ENCODE measurements around the gene IWS1. TPM values are rescaled to one million over a fixed set of nuclear protein-coding genes. Genes with fewer than 3 reads are reported as not detected.

The IWS1 gene
- total RNA-seq, result 32.2 and 41.7 TPM in 2 replicates

GRCh38 chr2:127526132-127527000 is at the start of gene IWS1:
IWS1 (minus strand) TSS chr2:127526489; CDS start chr2:127526208, 281 bp downstream.

GRCh38 chr2:127535422-127535901 is 9.2 kb upstream of the IWS1 start, which contains the start of gene MYO7B:
MYO7B (plus strand) TSS chr2:127535683; CDS start chr2:127559723, 24,040 bp downstream.

Other genes starting within 250 kb of the IWS1 start
- 33.3 and 36.9 TPM in 2 replicates for gene ERCC3, start 232.3 kb downstream of the IWS1 start, total RNA-seq
- gene MAP3K2, start 138.5 kb downstream of the IWS1 start, total RNA-seq, result 44.6 and 49.4 TPM in 2 replicates
- 1.2 TPM in 1 of 2 replicates, not detected in the other for gene PROC, start 108.1 kb downstream of the IWS1 start, total RNA-seq
- gene MYO7B, start 9.2 kb upstream of the IWS1 start, total RNA-seq, result not detected in 2 replicates
- not detected in 2 replicates for gene GPR17, start 119.7 kb upstream of the IWS1 start, total RNA-seq
- gene LIMS2, start 149.0 kb upstream of the IWS1 start, total RNA-seq, result under 0.01 TPM in 1 of 2 replicates, not detected in the other
- gene SFT2D3, start 175.0 kb upstream of the IWS1 start, total RNA-seq, result 2.7 and 8.3 TPM in 2 replicates